Mesodermal cell (in vitro differentiated cells): ENCODE measurements around the gene KPNA5.

Source experiments
- H3K27ac ChIP-seq: 2 replicates; pipeline ENCODE4 v1.7.0; 2013; ENCODE audit warnings: mild to moderate bottlenecking, low read depth, low read length, moderate library complexity; ENCODE audit not compliant: severe bottlenecking
- H3K36me3 ChIP-seq: 2 replicates; pipeline ENCODE4 v1.7.1; 2013; ENCODE audit warnings: mild to moderate bottlenecking, low read length, moderate library complexity; ENCODE audit not compliant: control insufficient read depth, insufficient read depth
- H3K4me1 ChIP-seq: one replicate; pipeline ENCODE4 v1.7.1; 2013; ENCODE audit warnings: mild to moderate bottlenecking, low read length; ENCODE audit not compliant: insufficient read depth, control insufficient read depth, poor library complexity, severe bottlenecking
- H3K4me3 ChIP-seq: 2 replicates; pipeline ENCODE4 v1.7.0; 2013; ENCODE audit warnings: low read length, control low read depth, mild to moderate bottlenecking; ENCODE audit not compliant: insufficient read depth, poor library complexity, severe bottlenecking; ENCODE audit errors: extremely low read depth
- H3K9me3 ChIP-seq: 2 replicates; pipeline ENCODE4 v1.7.1; 2013; ENCODE audit warnings: mild to moderate bottlenecking, low read length, moderate library complexity; ENCODE audit not compliant: control insufficient read depth
- WGBS, 2 experiments: methylation state at CpG; one replicate each; pipeline ENCODE4 v1.1.5; 2013; ENCODE audit warnings: missing lambda C conversion rate in 2 of 2; ENCODE audit not compliant: insufficient coverage in 2 of 2; 5-methylcytosine and 5-hydroxymethylcytosine counted together

The KPNA5 gene

GRCh38 chr6:116783852-116784251, 102.8 kb downstream of the KPNA5 start:
- no peaks in the 10 kb centered on the region for H3K36me3 ChIP-seq
- no peak overlapping the region for H3K4me3 ChIP-seq
- whole genome bisulfite sequencing, 2 experiments = 56 to 100% methylated on average over 1 to 2 of the region's 5 CpGs
- no peaks in the 10 kb centered on the region for H3K4me1 ChIP-seq
- no peak overlapping the region for H3K27ac ChIP-seq
- H3K9me3 ChIP-seq = no peaks in the 10 kb centered on the region
